HepG2 (cell line): ENCODE data around the gene RBCK1. TPM values are rescaled to one million over a fixed set of nuclear protein-coding genes. Genes with fewer than 3 reads are reported as not detected.

Experiments
- CEBPG ChIP-seq: IDR thresholded peaks from 2 replicates; pipeline ENCODE4 v1.6.1; 2016
- HDAC1 ChIP-seq: sonication (generic); formaldehyde crosslinking; IDR thresholded peaks from 2 replicates; pipeline ENCODE4 v1.5.1; 2020; ENCODE audit warnings: mild to moderate bottlenecking, missing genetic modification reagents
- HIVEP1 ChIP-seq: sonication (generic); formaldehyde crosslinking; IDR thresholded peaks from 2 replicates; pipeline ENCODE4 v1.4.0; 2020; ENCODE audit warnings: mild to moderate bottlenecking, missing genetic modification reagents
- HNRNPH1 ChIP-seq: fragments of 200-400 bp; formaldehyde crosslinking; optimal IDR thresholded peaks from 2 replicates; pipeline ENCODE3; 2017; ENCODE audit warnings: mild to moderate bottlenecking, low read depth, low read length
- HNRNPK ChIP-seq: fragments of 200-400 bp; formaldehyde crosslinking; IDR thresholded peaks from 2 replicates; pipeline ENCODE4 v1.6.1; 2018; ENCODE audit warnings: low read length, low read depth, moderate library complexity, mild to moderate bottlenecking; ENCODE audit not compliant: poor library complexity, severe bottlenecking
- IRX3 ChIP-seq: sonication (generic); formaldehyde crosslinking; IDR thresholded peaks from 2 replicates; pipeline ENCODE4 v1.8.1; 2023; ENCODE audit warnings: mild to moderate bottlenecking, low read depth, missing genetic modification reagents, borderline replicate concordance
- KDM4B ChIP-seq: sonication (generic); formaldehyde crosslinking; IDR thresholded peaks from 2 replicates; pipeline ENCODE4 v1.4.0; 2020; ENCODE audit warnings: missing genetic modification reagents
- MBD4 ChIP-seq: IDR thresholded peaks from 2 replicates; pipeline ENCODE4 v1.6.1; 2012; ENCODE audit warnings: low read length, inconsistent platforms, borderline replicate concordance
- MEIS2 ChIP-seq: sonication (generic); formaldehyde crosslinking; IDR thresholded peaks from 2 replicates; pipeline ENCODE4 v1.9.0; 2021; ENCODE audit warnings: mild to moderate bottlenecking, missing genetic modification reagents
- NCOA5 ChIP-seq: sonication (generic); formaldehyde crosslinking; IDR thresholded peaks from 2 replicates; pipeline ENCODE4 v1.4.0; 2020; ENCODE audit warnings: missing genetic modification reagents
- POLR2AphosphoS2 ChIP-seq: IDR thresholded peaks from 2 replicates; pipeline ENCODE4 v1.6.1; 2011; ENCODE audit warnings: low read depth, low read length, improper control_type of control experiment
- PRMT3 ChIP-seq: sonication (generic); formaldehyde crosslinking; IDR thresholded peaks from 2 replicates; pipeline ENCODE4 v1.8.1; 2022; ENCODE audit warnings: low read depth, mild to moderate bottlenecking, moderate library complexity, missing genetic modification reagents, borderline replicate concordance
- SRSF9 ChIP-seq: fragments of 200-400 bp; formaldehyde crosslinking; IDR thresholded peaks from 2 replicates; pipeline ENCODE4 v1.6.1; 2018; ENCODE audit warnings: borderline replicate concordance, mild to moderate bottlenecking, low read depth, low read length; ENCODE audit not compliant: insufficient read depth, poor library complexity, severe bottlenecking
- SSRP1 ChIP-seq: IDR thresholded peaks from 2 replicates; pipeline ENCODE4 v1.6.1; 2016; ENCODE audit warnings: control low read depth
- XRCC5 ChIP-seq: fragments of 200-400 bp; formaldehyde crosslinking; optimal IDR thresholded peaks from 2 replicates; pipeline ENCODE3; 2017; ENCODE audit warnings: mild to moderate bottlenecking, low read length
- YEATS4 ChIP-seq: sonication (generic); formaldehyde crosslinking; IDR thresholded peaks from 2 replicates; pipeline ENCODE4 v1.4.0; 2020; ENCODE audit warnings: missing genetic modification reagents, borderline replicate concordance
- ZC3H4 ChIP-seq: sonication (generic); formaldehyde crosslinking; IDR thresholded peaks from 2 replicates; pipeline ENCODE4 v1.4.0; 2020; ENCODE audit warnings: missing genetic modification reagents, borderline replicate concordance
- ZNF121 ChIP-seq: sonication (generic); formaldehyde crosslinking; IDR thresholded peaks from 2 replicates; pipeline ENCODE4 v1.5.0; 2020; ENCODE audit warnings: mild to moderate bottlenecking, missing genetic modification reagents
- ZNF282 ChIP-seq: fragments of 450-650 bp; IDR thresholded peaks from 2 replicates; pipeline ENCODE4 v1.6.1; 2018; ENCODE audit not compliant: partially characterized antibody
- ZNF354B ChIP-seq: sonication (generic); formaldehyde crosslinking; IDR thresholded peaks from 2 replicates; pipeline ENCODE4 v1.8.0; 2022; ENCODE audit warnings: mild to moderate bottlenecking, missing genetic modification reagents
- ZNF383 ChIP-seq: sonication (generic); formaldehyde crosslinking; IDR thresholded peaks from 2 replicates; pipeline ENCODE4 v1.4.0; 2020; ENCODE audit warnings: missing genetic modification reagents, mild to moderate bottlenecking, borderline replicate concordance
- ZNF441 ChIP-seq: sonication (generic); formaldehyde crosslinking; IDR thresholded peaks from 2 replicates; pipeline ENCODE4 v1.7.0; 2021; ENCODE audit warnings: missing genetic modification reagents, borderline replicate concordance
- ZNF556 ChIP-seq: sonication (generic); formaldehyde crosslinking; IDR thresholded peaks from 2 replicates; pipeline ENCODE4 v1.4.0; 2020; ENCODE audit warnings: mild to moderate bottlenecking, missing genetic modification reagents, borderline replicate concordance
- ZNF589 ChIP-seq: sonication (generic); formaldehyde crosslinking; conservative IDR thresholded peaks from 2 replicates; pipeline ENCODE4 v1.8.0; 2022; ENCODE audit warnings: mild to moderate bottlenecking, moderate library complexity, missing genetic modification reagents
- ZNF660 ChIP-seq: sonication (generic); formaldehyde crosslinking; IDR thresholded peaks from 2 replicates; pipeline ENCODE4 v1.5.1; 2020; ENCODE audit warnings: mild to moderate bottlenecking, low read depth, missing genetic modification reagents, borderline replicate concordance
- ZNF782 ChIP-seq: sonication (generic); formaldehyde crosslinking; IDR thresholded peaks from 2 replicates; pipeline ENCODE4 v1.4.0; 2020; ENCODE audit warnings: missing genetic modification reagents, mild to moderate bottlenecking, borderline replicate concordance
- ZNF878 ChIP-seq: sonication (generic); formaldehyde crosslinking; IDR thresholded peaks from 2 replicates; pipeline ENCODE4 v1.8.1; 2023; ENCODE audit warnings: mild to moderate bottlenecking, missing genetic modification reagents, moderate library complexity
- polyA plus RNA-seq, 8 experiments: library from polyadenylated mRNA; depleted of rRNA in 3 of 8; stranded (reverse) in 7 of 8; unstranded in 1 of 8; fragments of >200 nt; fragmentation: Illumina TruSeq in 4 of 8; extraction: Trizol in 4 of 8; gene quantifications; 2 replicates each; pipeline versions ENCODE4 v1.2.1 to v1.2.3, GENCODE V29; 2011 to 2016; ENCODE audit warnings: low read depth in 4 of 8, missing spikeins in 1 of 8, mixed read lengths in 1 of 8; ENCODE audit not compliant: insufficient read depth in 1 of 8
- total RNA-seq, 5 experiments: library from RNA; depleted of rRNA; stranded (reverse); fragments of >200 nt; fragmentation: Illumina TruSeq; extraction: Trizol; gene quantifications; 2 replicates each; pipeline ENCODE4 v1.2.3, GENCODE V29; 2016; ENCODE audit warnings: low read depth in 1 of 5
- TF ChIP-seq, protein P1 (sequence below): sonication (generic); formaldehyde crosslinking; IDR thresholded peaks from 2 replicates; pipeline ENCODE4 v1.9.0; 2021; ENCODE audit warnings: missing genetic modification reagents, borderline replicate concordance

RBCK1 gene
- total and polyA plus RNA-seq, 2 of the 13 experiments (the other 11 are each of a cell fraction or from before 2014, with no cell fraction given) = 149 to 215 TPM

- 0 out of 2 replicates have a peak, but pooled peaks have one; percentile 27 for TF ChIP-seq HDAC1 (CRISPR knock-in tag)
- TF ChIP-seq ZNF441 (CRISPR knock-in tag) = peak; percentile 54; the same call in 1 of the 2 replicates
- TF ChIP-seq ZNF556 = no peak
- TF ChIP-seq ZC3H4 (CRISPR knock-in tag) = peak; percentile 99
- 0 out of 2 replicates have a peak, but pooled peaks have one; percentile 35 for TF ChIP-seq ZNF878 (CRISPR knock-in tag)
- peak; percentile 29; the same call in 1 of the 2 replicates for TF ChIP-seq CEBPG (CRISPR knock-in tag)
- TF ChIP-seq MBD4 = no peak; the same call in 1 of the 2 replicates
- peak; percentile 12; the same call in 1 of the 2 replicates for TF ChIP-seq POLR2AphosphoS2
- TF ChIP-seq XRCC5 = peak; percentile 55
- TF ChIP-seq NCOA5 (CRISPR knock-in tag) = no peak
- no peak for TF ChIP-seq ZNF589
- TF ChIP-seq SSRP1 (CRISPR knock-in tag) = peak; percentile 17; the same call in 1 of the 2 replicates
- no peak for TF ChIP-seq ZNF383 (CRISPR knock-in tag)
- no peak for TF ChIP-seq IRX3 (CRISPR knock-in tag)
- no peak for TF ChIP-seq ZNF354B (CRISPR knock-in tag)
- no peak for TF ChIP-seq YEATS4
- peak; percentile 38; the same call in 1 of the 2 replicates for TF ChIP-seq ZNF782
- no peak for TF ChIP-seq ZNF121 (CRISPR knock-in tag)
- TF ChIP-seq KDM4B (CRISPR knock-in tag) = 0 out of 2 replicates have a peak, but pooled peaks have one; percentile 60
- no peak for TF ChIP-seq HIVEP1
- 0 out of 2 replicates have a peak, but pooled peaks have one; percentile 28 for TF ChIP-seq PRMT3 (CRISPR knock-in tag)
- TF ChIP-seq, protein P1, sequence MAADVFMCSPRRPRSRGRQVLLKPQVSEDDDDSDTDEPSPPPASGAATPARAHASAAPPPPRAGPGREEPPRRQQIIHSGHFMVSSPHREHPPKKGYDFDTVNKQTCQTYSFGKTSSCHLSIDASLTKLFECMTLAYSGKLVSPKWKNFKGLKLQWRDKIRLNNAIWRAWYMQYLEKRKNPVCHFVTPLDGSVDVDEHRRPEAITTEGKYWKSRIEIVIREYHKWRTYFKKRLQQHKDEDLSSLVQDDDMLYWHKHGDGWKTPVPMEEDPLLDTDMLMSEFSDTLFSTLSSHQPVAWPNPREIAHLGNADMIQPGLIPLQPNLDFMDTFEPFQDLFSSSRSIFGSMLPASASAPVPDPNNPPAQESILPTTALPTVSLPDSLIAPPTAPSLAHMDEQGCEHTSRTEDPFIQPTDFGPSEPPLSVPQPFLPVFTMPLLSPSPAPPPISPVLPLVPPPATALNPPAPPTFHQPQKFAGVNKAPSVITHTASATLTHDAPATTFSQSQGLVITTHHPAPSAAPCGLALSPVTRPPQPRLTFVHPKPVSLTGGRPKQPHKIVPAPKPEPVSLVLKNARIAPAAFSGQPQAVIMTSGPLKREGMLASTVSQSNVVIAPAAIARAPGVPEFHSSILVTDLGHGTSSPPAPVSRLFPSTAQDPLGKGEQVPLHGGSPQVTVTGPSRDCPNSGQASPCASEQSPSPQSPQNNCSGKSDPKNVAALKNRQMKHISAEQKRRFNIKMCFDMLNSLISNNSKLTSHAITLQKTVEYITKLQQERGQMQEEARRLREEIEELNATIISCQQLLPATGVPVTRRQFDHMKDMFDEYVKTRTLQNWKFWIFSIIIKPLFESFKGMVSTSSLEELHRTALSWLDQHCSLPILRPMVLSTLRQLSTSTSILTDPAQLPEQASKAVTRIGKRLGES (CRISPR knock-in tag) = no peak
- no peak for TF ChIP-seq ZNF660
- TF ChIP-seq ZNF282 = no peak
- no peak for TF ChIP-seq MEIS2 (CRISPR knock-in tag)
- TF ChIP-seq HNRNPK = no peak
- no peak for TF ChIP-seq SRSF9
- TF ChIP-seq HNRNPH1 = peak; percentile 73
These were observed 7.4 kb upstream of the RBCK1 start (continued) for GRCh38 chr20:400454-401275.
